Adrenal gland (tissue), 5 donors: ENCODE results near the gene MMP8.

ENCODE experiments used
- POLR2A ChIP-seq, 2 donors: fragments of 450-650 bp; IDR thresholded peaks; one replicate each; pipeline ENCODE4 v1.6.1; 2017; ENCODE audit warnings: antibody characterized with exemption in 2 of 2, mild to moderate bottlenecking in 2 of 2, moderate library complexity in 1 of 2
- TF ChIP-seq, protein P1 (sequence below), 6 experiments: fragments of 450-650 bp in 4 of 6; fragments of 200-600 bp in 2 of 6; sonication (generic) in 1 of 6; IDR thresholded peaks; 1 replicate in 5 of 6; 2 replicates in 1 of 6; pipeline versions ENCODE4 v1.5.1 to v1.8.0; 2016 to 2021; ENCODE audit warnings: antibody characterized with exemption in 6 of 6, mild to moderate bottlenecking in 2 of 6, moderate library complexity in 1 of 6
- donor health status: DM: no; HTN: no; CAD: no.

DNA sequence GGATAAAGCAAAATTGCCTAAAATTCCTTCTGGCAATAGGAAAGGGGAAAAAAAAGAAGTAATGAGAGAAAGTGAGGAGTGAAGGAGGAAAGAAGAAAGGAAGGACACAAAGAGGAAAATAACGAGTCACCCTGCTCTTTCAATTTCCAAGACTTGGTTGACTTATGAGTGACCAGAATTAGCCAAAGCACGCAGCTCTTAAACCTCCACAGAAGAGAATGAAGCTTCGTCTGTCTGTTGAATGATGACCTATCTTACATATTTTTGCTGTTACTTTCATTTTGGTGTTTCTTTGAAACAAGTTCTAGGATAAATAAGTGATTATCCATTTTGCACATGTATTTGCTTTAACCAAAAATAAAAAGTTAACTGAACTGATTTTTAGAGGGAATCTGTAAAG lies 19.9 kb downstream of the MMP8 start:
- TF ChIP-seq, protein P1, sequence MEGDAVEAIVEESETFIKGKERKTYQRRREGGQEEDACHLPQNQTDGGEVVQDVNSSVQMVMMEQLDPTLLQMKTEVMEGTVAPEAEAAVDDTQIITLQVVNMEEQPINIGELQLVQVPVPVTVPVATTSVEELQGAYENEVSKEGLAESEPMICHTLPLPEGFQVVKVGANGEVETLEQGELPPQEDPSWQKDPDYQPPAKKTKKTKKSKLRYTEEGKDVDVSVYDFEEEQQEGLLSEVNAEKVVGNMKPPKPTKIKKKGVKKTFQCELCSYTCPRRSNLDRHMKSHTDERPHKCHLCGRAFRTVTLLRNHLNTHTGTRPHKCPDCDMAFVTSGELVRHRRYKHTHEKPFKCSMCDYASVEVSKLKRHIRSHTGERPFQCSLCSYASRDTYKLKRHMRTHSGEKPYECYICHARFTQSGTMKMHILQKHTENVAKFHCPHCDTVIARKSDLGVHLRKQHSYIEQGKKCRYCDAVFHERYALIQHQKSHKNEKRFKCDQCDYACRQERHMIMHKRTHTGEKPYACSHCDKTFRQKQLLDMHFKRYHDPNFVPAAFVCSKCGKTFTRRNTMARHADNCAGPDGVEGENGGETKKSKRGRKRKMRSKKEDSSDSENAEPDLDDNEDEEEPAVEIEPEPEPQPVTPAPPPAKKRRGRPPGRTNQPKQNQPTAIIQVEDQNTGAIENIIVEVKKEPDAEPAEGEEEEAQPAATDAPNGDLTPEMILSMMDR (IDR thresholded peaks at IDR 0.05) = no peak
- no peak for TF ChIP-seq POLR2A (IDR thresholded peaks at IDR 0.05)
